22Rv1 (cell line): ENCODE measurements around the gene ACACB.
A peak's percentile ranks its signal among the peaks of the same experiment; 100 is the strongest.

Experiments used
- H3K27ac ChIP-seq: fragments of 450-650 bp; 2 replicates; pipeline ENCODE4 v1.5.1; 2017
- ZFX ChIP-seq: fragments of 450-650 bp; IDR thresholded peaks from 2 replicates; pipeline ENCODE4 v1.6.1; 2017; ENCODE audit warnings: antibody characterized with exemption, borderline replicate concordance
- TF ChIP-seq, protein P1 (sequence below): fragments of 450-650 bp; IDR thresholded peaks from 2 replicates; pipeline ENCODE4 v1.5.1; 2017; ENCODE audit warnings: mild to moderate bottlenecking

The ACACB gene

DNA sequence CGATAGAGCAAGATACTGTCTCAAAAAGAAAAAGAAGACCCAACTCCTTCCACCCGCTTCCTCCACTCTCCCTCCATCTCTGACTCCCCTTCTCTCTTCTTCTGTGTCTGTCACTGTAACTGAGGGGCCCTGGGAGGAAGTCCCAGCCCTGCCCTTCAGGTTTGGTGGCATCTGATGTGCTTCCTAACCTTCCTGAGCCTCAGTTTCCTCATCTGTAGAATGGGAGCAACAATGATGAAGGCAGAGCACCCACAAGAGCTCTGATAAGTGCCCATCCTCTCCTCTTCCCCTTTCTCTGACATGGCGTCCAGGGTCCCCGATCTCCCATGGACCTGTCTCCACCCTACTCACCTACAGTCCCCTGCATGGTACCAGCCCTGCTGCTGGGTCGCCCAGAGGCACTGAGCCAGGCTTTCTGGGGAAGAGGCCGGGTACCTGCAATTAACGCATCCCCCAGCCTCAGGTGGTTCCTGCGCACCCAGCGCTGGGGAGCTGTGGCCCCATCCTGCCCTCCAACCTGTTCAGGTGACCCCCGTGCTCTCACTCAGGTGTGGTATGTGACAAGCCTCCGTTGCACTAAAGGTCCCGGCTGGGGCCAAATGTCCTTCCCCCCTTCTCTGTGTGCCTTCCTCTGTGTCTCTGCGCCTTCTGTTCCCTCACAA, 179.5 kb downstream of the ACACB start:
- H3K27ac ChIP-seq: no peak overlapping the region
- TF ChIP-seq, protein P1, sequence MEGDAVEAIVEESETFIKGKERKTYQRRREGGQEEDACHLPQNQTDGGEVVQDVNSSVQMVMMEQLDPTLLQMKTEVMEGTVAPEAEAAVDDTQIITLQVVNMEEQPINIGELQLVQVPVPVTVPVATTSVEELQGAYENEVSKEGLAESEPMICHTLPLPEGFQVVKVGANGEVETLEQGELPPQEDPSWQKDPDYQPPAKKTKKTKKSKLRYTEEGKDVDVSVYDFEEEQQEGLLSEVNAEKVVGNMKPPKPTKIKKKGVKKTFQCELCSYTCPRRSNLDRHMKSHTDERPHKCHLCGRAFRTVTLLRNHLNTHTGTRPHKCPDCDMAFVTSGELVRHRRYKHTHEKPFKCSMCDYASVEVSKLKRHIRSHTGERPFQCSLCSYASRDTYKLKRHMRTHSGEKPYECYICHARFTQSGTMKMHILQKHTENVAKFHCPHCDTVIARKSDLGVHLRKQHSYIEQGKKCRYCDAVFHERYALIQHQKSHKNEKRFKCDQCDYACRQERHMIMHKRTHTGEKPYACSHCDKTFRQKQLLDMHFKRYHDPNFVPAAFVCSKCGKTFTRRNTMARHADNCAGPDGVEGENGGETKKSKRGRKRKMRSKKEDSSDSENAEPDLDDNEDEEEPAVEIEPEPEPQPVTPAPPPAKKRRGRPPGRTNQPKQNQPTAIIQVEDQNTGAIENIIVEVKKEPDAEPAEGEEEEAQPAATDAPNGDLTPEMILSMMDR: no peak
- TF ChIP-seq ZFX: no peak

DNA sequence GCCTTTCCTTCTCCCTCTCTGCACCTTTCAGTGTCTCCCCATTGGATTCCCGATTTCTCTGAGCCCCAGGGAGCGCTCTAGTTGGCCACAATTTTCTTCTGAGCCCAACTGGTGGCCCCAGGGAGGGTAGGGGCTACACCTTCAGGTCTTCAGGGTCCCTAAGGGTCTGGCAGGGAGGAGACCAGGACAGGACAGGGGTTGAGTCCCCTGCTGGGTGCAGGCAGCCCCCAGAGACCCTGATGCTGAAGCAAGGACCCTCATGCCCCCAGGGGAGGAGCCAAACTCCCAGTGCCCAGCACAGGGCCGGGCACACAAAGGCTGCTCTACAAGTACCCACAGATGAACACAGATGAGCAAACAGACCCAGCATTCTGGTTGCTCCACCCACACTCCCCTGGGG, 180.0 kb downstream of the ACACB start:
- H3K27ac ChIP-seq: no peak overlapping the region
- no peak for TF ChIP-seq ZFX
- TF ChIP-seq, protein P1: no peak

DNA sequence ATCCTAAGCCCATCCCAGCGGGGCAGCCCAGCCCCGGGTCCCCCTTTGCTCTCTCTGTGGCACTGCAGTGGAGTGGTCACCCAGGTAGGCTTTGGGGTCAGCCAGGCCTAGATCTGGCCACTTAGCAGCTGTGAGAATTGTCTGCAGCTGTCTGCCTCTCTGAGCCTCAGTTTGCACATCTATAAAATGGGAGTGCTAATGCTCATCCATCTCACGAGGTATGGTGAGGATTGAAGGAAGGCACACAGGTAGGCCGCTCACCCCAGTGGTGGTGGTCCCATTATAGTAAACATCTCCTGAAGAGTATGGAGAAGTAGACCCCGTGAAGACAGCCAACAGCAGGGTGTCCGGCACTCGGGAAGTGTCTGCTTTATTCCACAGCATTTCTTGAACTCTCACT, 183.5 kb downstream of the ACACB start:
- no peak overlapping the region for H3K27ac ChIP-seq
- TF ChIP-seq, protein P1: no peak
- TF ChIP-seq ZFX: no peak

DNA sequence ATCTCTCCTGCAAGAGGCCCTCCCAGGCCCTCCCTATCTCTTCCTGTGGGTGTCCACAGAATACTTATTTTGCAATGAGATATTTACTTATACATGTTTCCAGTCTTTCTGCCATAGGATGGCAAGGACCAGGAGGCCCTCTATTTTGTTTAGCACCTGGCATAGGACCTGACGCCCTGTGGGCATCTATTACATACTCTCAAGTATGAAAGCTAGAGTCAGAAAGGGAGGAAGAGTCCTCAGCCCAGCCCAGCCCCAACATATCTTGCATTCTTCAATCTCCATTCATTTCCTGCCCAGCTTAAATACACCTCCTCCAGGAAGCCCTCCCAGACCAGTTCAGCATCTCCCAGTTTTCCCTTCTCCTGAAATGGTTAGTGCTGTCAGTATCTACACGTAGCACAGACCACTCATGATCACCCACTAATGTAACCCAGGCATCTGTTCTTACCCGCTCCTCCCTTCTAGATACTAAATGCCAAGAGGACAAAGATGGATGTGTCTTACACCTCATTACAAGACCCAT, 185.3 kb downstream of the ACACB start:
- TF ChIP-seq, protein P1: no peak
- TF ChIP-seq ZFX: no peak
- H3K27ac ChIP-seq: no peak overlapping the region

DNA sequence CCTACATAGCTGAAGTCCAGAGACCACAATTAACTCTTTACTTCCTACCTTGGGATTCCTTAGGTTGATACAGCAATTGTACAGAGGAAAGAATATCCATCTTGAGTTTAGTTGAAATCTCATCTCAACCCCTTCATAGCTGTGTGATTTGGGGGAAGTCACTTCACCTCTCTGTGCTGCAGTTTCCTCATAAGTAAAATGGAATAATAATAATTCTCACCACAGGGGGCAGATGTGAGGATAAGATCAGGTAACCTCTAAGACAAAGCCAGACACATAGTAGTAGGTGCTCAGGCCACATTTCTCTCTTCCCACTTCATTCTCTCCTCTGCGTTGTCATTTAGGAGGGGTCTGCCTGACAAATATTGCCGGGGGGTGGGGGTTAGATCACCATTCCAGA, 186.0 kb downstream of the ACACB start:
- H3K27ac ChIP-seq: no peak overlapping the region
- no peak for TF ChIP-seq ZFX
- TF ChIP-seq, protein P1: peak; percentile 70

DNA sequence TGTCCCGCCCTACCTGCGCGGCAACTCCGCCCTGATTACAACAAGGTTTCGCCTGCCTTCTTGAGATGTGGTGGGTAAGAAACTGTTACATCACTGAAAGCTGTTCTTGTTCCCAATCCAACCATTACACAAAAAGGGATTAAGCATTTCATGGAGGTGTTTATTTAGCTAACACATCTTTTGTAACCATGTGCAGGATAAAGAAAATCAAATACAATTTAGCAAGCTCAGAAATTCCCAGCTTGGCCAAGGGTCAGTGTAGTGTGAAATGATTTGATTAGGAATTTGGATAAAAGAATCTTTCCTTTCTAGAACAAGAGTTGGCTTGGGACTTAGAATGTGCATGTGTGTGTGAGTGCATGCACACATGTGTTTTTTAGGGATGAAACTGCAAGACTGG, 186.4 kb downstream of the ACACB start:
- H3K27ac ChIP-seq: no peak overlapping the region
- no peak for TF ChIP-seq ZFX
- TF ChIP-seq, protein P1: peak; percentile 40

DNA sequence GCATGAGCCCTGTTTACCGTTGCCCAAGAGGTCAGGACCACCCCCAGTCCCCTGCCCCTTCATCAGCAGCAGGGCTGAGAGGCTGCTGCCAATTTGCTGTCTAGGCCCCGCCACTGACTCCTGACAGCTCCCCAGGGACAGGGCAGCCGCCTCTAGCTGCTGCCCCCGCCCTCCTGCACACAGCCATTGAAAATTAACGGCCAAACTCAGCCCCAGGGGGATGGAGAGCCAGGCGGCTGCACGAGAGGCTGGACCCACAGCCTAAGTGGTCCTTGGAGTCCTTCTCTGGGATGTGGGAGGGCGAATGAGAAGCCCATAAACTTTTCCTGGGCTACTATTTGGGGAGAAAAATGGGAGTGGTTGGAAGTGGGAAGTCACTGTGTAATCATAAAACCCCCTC, 188.1 kb downstream of the ACACB start:
- no peak for TF ChIP-seq ZFX
- TF ChIP-seq, protein P1: no peak

More for the DNA sequence above, 188.1 kb downstream of the ACACB start:
- H3K27ac ChIP-seq: no peak overlapping the region
